Mononuclear cell (primary cell): Measurements from ENCODE around the gene DLGAP1. TPM values are rescaled to one million over a fixed set of nuclear protein-coding genes. Genes with fewer than 3 reads are reported as not detected.
"Not testable (repeated sequence)": the region's sequence is repeated elsewhere in the genome, so short reads cannot be mapped to it uniquely, and the experiment has no call there.

Source experiments
- H3K27me3 ChIP-seq: 2 replicates; pipeline ENCODE4 v1.6.0; 2011; ENCODE audit warnings: low read length, control low read depth; ENCODE audit not compliant: insufficient read depth
- H3K4me1 ChIP-seq: 2 replicates; pipeline ENCODE4 v1.5.1; 2011; ENCODE audit warnings: mild to moderate bottlenecking, low read length, control low read depth; ENCODE audit not compliant: insufficient read depth
- H3K4me3 ChIP-seq: 2 replicates; pipeline ENCODE4 v1.5.1; 2011; ENCODE audit warnings: mild to moderate bottlenecking, low read length, moderate library complexity
- H3K9me3 ChIP-seq: 2 replicates; pipeline ENCODE4 v1.5.1; 2011; ENCODE audit warnings: low read depth, mild to moderate bottlenecking, control low read depth, low read length
- total RNA-seq: library from RNA; depleted of rRNA; stranded (reverse); fragments of >200 nt; gene quantifications from one replicate; pipeline ENCODE4 v1.2.3, GENCODE V29; 2012

The DLGAP1 gene
- total RNA-seq, 1 donor, result 0.42 TPM

GRCh38 chr18:4026542-4026941 is 428.6 kb downstream of the DLGAP1 start:
- H3K9me3 ChIP-seq, result no peaks in the 10 kb centered on the region
- no peaks in the 10 kb centered on the region for H3K4me1 ChIP-seq
- no peaks in the 10 kb centered on the region for H3K27me3 ChIP-seq
- no peak overlapping the region for H3K4me3 ChIP-seq

GRCh38 chr18:4024702-4025101 is 430.4 kb downstream of the DLGAP1 start:
- H3K4me3 ChIP-seq, result no peak overlapping the region
- no peaks in the 10 kb centered on the region for H3K4me1 ChIP-seq
- H3K27me3 ChIP-seq, result no peaks in the 10 kb centered on the region
- H3K9me3 ChIP-seq, result no peaks in the 10 kb centered on the region

DNA sequence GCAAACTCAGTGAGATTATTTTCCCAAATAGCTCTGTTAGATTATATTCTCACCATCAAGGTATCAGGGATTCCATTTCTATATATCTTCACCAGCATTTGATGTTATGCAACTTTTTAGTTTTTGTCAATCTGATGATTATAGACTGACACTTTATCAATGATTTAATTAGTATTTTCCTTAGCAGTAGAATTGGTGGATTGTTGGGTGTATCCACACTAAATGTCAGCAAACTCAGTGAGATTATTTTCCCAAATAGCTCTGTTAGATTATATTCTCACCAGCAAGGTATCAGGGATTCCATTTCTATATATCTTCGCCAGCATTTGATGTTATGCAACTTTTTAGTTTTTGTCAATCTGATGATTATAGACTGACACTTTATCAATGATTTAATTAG is 432.4 kb downstream of the DLGAP1 start:
- H3K9me3 ChIP-seq, H3K4me3 ChIP-seq, H3K27me3 ChIP-seq, H3K4me1 ChIP-seq: not testable (repeated sequence)

GRCh38 chr18:4020026-4020425 is 435.1 kb downstream of the DLGAP1 start:
- no peaks in the 10 kb centered on the region for H3K4me1 ChIP-seq
- H3K4me3 ChIP-seq, result no peak overlapping the region

DNA sequence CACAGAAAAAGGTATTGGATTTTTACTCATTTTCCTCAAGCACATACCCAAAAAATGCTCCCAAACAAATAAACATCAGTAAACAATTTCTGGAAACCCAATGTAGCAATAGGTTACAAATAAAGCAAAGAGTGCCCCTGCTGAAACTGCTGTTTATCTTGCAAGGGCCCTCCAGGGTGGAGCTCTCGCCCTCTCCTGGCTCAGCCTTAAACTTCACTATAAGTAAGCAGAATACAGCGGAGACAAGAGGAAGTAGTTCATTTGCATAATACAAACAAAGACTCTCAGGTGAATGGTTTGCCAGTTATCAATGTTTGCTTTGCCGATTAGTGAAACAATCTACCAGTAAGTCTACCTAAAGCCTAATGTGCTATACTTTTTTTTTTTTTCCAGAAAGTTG is 437.6 kb downstream of the DLGAP1 start:
- H3K4me3 ChIP-seq, result no peak overlapping the region
- no peaks in the 10 kb centered on the region for H3K4me1 ChIP-seq
- H3K27me3 ChIP-seq, result no peaks in the 10 kb centered on the region
- no peaks in the 10 kb centered on the region for H3K9me3 ChIP-seq

More at GRCh38 chr18:4020026-4020425, 435.1 kb downstream of the DLGAP1 start:
- no peaks in the 10 kb centered on the region for H3K27me3 ChIP-seq
- no peaks in the 10 kb centered on the region for H3K9me3 ChIP-seq

DNA sequence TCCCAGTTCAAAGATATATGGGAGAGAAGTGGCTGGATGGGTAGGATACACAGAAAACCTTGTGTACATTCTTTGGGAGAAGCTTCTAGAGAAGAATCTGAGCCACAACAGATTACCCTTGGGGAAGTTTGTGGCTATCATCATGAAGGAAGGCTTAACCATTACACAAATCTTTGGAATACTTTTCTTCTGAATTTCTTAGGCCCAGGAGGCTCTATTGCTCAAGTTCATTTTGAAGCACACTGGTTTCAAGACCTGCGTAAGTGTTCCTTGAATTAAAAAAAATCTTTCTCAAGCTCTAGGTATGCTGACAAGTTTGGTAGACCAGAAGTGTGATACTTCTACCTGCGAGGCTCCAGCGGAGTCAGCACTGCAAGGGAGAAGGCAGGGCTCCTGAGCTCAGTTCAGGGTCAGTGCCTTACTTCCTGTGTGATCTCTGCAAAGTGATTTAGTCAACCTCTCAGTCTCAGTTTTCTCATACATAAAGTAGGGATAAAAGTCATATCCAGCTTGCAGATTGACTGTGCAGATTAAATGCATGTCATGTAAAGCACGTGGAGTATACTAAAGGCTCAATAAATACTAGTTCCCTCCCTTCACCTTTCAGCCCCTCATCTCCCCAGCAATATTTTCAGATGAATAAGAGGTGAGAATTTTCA is 438.6 kb downstream of the DLGAP1 start:
- no peak overlapping the region for H3K4me3 ChIP-seq
- H3K27me3 ChIP-seq, result no peaks in the 10 kb centered on the region
- H3K4me1 ChIP-seq, result no peaks in the 10 kb centered on the region
- H3K9me3 ChIP-seq, result no peaks in the 10 kb centered on the region

GRCh38 chr18:4007846-4008245 is 447.3 kb downstream of the DLGAP1 start:
- Histone ChIP-seq H3K4me3 (no peak overlapping the region), H3K4me1 (no peaks in the 10 kb centered on the region), H3K27me3 (no peaks in the 10 kb centered on the region), H3K9me3 (no peaks in the 10 kb centered on the region)

DNA sequence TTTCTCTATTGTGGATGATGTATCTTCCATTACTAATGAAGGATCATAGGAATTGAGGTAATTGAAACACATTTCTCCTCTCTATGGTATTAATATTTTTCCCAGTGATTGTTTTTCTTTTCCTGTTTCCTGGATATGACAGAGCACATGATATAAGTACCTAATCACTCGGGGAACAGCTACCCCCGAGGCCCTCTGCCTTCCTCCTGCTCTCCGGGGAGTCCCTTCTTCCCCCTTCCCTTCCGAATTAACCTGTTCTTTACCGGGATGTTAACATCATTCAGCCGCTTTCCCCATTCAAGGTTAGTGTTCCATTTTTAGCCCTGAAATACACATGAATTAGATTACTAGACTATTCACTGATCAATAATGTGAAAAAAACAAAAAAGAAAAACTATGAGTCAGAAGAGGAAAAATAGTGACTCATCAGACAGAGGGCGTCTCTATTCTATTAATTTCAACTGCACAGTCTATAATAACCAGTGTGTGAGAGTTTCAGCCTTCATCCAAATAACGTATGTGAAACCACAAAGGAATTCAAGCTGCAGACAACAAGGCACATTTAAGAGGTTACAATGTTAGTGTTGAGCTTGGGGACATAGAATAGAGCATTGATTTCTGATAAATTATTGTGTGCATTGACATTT is 450.8 kb downstream of the DLGAP1 start:
- Histone ChIP-seq H3K9me3 (no peaks in the 10 kb centered on the region), H3K27me3 (no peaks in the 10 kb centered on the region), H3K4me3 (no peak overlapping the region), H3K4me1 (no peaks in the 10 kb centered on the region)

DNA sequence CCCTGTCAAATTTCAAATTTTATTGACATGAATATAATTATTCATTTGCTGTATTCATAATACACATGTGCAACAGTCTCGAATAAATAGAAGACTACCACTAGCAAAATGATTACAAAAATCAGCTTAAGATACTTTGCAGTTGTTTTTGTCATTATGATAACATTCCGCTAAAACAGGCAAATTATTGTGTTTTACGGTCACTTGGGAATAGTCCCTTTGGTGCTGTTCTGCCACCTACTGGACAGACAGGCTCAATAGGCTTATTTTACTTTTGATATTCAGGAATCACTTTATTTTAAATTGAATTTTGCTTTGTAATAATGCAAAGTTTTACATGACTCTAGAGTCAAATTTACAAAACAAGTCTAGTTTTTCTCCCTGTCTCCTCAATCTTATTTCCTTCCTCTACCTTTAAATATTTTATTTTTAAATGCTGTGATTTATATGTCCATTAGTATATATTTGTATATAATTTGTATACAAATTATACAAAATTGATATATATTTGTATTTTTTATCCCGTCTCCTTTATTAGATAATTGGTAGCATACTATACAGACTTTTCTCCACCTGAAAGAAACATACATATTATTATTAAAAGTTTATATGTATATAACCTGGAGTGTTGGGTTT is 456.3 kb downstream of the DLGAP1 start:
- H3K27me3 ChIP-seq, result no peaks in the 10 kb centered on the region
- no peaks in the 10 kb centered on the region for H3K9me3 ChIP-seq
- no peaks in the 10 kb centered on the region for H3K4me1 ChIP-seq
- H3K4me3 ChIP-seq, result no peak overlapping the region

DNA sequence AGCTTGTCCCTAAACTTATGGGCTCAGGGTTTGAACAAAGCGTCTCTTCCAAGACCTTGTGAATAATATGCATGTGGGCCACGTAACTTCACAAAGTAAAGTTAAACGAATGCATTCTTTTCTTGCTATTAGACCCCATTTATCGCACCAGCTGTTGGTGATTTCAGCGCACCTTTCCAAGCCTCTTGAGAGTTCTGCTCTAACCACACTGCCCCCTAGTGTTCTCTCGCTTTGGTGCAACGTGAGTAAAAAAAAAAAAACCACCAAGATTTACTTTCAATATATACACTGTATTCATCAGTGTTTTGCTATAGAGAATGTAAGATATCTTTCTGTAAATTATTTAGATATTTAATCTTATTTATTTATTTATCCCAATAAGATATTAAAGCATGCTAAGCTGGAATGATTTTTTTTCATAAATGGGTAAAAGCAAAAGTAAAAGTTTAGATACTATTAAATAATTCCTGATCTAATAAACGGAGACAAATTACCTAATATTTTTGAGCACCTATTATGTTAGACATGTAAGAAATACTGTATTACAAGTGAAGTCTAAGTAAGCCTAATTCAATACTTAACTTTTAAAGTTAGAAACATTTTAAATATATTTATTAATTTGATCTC is 459.5 kb downstream of the DLGAP1 start:
- Histone ChIP-seq H3K4me3 (no peak overlapping the region), H3K4me1 (no peaks in the 10 kb centered on the region), H3K9me3 (no peaks in the 10 kb centered on the region), H3K27me3 (no peaks in the 10 kb centered on the region)

DNA sequence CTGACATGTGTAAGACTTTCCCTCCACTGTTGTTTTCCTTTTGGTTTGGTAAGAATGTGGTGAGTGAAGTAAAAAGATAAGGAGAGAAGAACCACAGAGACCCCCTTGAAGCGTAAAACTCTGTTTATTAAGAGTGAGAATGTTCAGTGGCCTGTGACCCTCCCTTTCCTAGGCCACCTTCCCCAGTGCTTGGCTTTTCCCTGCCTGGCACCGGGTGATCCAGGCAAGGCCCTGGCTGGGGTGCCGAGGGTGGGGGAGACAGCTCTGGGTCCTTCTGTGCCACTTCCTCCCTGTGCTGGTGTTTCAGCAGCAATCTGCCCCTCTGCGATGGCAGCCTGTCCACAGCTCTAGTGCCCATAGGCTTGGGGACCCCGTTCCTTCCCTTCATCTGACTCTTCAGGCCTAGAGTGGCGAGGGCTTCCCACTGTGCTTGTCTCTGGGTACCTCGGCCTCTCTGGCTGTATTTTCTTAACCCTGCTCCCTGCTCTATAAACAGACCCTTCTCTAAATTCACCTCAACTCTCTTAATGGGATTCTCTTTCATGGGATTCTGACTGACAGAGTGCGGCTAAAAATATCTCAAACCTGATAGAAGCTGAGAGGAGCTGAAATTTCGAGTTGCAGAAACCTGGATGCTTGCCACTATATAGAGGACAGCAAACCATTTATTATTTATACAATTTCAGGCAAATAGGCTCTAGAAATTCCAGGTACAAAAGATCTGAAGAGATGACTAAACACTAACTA is 461.0 kb downstream of the DLGAP1 start:
- Histone ChIP-seq H3K9me3 (no peaks in the 10 kb centered on the region), H3K4me1 (no peaks in the 10 kb centered on the region)

GRCh38 chr18:3985664-3986063 is 469.4 kb downstream of the DLGAP1 start:
- Histone ChIP-seq H3K4me3 (no peak overlapping the region), H3K27me3 (no peaks in the 10 kb centered on the region), H3K9me3 (no peaks in the 10 kb centered on the region), H3K4me1 (no peaks in the 10 kb centered on the region)

More for the DNA sequence above, 461.0 kb downstream of the DLGAP1 start:
- no peak overlapping the region for H3K4me3 ChIP-seq
- H3K27me3 ChIP-seq, result no peaks in the 10 kb centered on the region

DNA sequence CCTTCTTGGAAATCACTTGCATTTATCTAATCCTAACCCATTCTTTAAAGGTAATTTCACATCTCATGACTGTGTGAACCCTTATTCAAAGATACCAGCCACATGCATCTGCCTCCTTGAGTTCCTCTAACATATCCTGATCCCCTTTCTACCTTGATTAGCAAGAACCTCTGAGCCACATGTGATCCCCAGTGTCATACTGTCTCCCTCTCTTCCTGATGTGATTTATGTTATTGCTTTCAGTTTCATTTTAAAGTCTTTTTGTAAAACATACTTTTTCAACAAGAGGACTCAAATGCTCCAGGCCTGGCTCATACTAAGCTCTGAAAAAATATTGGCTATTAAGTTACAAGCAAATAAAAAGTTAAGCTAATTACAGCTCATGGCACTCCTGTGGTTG is 470.1 kb downstream of the DLGAP1 start:
- no peak overlapping the region for H3K4me3 ChIP-seq
- no peaks in the 10 kb centered on the region for H3K4me1 ChIP-seq
- no peaks in the 10 kb centered on the region for H3K27me3 ChIP-seq
- H3K9me3 ChIP-seq, result no peaks in the 10 kb centered on the region

GRCh38 chr18:3984163-3984757 is 470.8 kb downstream of the DLGAP1 start:
- peaks cover 1% of the 10 kb centered on the region for H3K9me3 ChIP-seq
- H3K4me3 ChIP-seq, result no peak overlapping the region
- H3K4me1 ChIP-seq, result no peaks in the 10 kb centered on the region
- no peaks in the 10 kb centered on the region for H3K27me3 ChIP-seq
